Measurements from ENCODE around the gene APEH. TPM values are rescaled to one million over a fixed set of nuclear protein-coding genes. Genes with fewer than 3 reads are reported as not detected.

APEH gene
- total RNA-seq, 6 donors from 2014 or later: 54.7 to 104 (median 92.8) TPM

DNA sequence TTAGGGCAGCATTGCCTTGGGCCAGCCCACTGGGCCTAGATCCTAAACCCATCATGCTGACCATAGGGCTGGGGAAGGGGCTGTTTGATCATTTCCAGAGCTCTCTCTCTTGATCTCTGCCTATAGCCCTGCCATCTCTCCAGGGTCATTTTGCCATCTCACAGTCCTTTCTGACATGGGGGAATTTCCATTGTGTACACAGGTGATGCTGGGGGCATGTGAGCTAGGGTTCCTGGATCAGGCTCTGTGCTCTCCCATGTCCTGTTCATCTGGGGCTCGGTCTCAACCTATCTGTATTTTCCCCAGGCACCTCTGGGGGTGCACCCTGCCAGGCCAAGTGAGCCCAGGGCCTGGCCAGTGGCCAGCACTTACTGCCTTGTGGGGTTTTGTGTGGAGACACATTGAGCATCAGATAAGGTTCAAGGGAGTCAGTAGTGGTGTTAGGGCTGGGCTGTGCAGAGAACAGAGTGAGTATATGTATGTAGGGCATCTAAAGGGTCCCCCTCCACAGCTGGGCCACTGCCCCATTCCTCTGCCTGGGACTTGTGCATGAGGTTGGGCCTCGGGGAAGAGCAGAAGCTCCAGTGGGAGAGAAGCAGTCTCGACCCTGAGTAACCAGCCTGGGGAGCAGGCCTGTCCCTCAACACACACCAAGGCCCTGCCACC, 25.7 kb upstream of the APEH start:
- Histone ChIP-seq H3K36me3 (no peaks in the 10 kb centered on the region), H3K4me1 (peaks cover 0 to 6% (median 0%) of the 10 kb centered on the region in 4 donors), H3K27me3 (no peaks in the 10 kb centered on the region), H3K4me3 (no peak overlapping the region), H3K9me3 (no peaks in the 10 kb centered on the region), H3K27ac (no peak overlapping the region)
- DNase-seq (no peak), ATAC-seq (ENCODE audit: low FRiP score in 2 of 2) (no peak)
- TF ChIP-seq EP300 (IDR thresholded peaks at IDR 0.05): no peak
- WGBS, 2 donors: 75 to 79% methylated on average over 3 of the region's 3 CpGs

DNA sequence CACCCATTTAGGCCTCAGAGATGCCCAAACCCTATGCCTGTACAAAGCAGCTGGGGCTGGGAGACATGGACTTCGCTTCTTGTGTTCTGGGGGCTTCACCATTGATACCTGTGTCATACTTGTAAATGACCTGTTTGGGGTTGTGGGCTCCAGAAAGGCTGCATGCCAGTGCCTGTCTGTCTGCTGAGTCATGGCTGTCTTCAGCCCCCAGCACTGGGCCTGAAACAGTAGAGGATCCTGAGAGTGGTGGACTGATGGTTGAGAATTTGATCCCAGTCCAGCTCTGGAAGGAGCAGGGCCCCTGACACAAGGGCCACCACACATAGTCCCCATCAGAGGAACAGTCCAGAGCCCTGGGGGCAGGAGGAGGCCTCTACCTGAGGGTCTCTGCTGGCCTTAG, 24.6 kb upstream of the APEH start:
- H3K27me3 ChIP-seq: no peaks in the 10 kb centered on the region
- no peak overlapping the region for H3K4me3 ChIP-seq
- DNase-seq (no peak), ATAC-seq (ENCODE audit: low FRiP score in 2 of 2) (no peak)
- no peak overlapping the region for H3K27ac ChIP-seq
- TF ChIP-seq POLR2AphosphoS5 (IDR thresholded peaks at IDR 0.05) (no peak), POLR2A (IDR thresholded peaks at IDR 0.05) (no peak), EP300 (IDR thresholded peaks at IDR 0.05) (no peak)
- TF ChIP-seq, protein P1, sequence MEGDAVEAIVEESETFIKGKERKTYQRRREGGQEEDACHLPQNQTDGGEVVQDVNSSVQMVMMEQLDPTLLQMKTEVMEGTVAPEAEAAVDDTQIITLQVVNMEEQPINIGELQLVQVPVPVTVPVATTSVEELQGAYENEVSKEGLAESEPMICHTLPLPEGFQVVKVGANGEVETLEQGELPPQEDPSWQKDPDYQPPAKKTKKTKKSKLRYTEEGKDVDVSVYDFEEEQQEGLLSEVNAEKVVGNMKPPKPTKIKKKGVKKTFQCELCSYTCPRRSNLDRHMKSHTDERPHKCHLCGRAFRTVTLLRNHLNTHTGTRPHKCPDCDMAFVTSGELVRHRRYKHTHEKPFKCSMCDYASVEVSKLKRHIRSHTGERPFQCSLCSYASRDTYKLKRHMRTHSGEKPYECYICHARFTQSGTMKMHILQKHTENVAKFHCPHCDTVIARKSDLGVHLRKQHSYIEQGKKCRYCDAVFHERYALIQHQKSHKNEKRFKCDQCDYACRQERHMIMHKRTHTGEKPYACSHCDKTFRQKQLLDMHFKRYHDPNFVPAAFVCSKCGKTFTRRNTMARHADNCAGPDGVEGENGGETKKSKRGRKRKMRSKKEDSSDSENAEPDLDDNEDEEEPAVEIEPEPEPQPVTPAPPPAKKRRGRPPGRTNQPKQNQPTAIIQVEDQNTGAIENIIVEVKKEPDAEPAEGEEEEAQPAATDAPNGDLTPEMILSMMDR (IDR thresholded peaks at IDR 0.05): no peak
- H3K4me1 ChIP-seq: peaks cover 0 to 6% (median 0%) of the 10 kb centered on the region in 4 donors
- H3K36me3 ChIP-seq: no peaks in the 10 kb centered on the region
- WGBS, 2 donors: 88% methylated on average over 1 of the region's 1 CpG; no CpG with 5 or more reads in 1 of the 2 donors
- H3K9me3 ChIP-seq: no peaks in the 10 kb centered on the region

DNA sequence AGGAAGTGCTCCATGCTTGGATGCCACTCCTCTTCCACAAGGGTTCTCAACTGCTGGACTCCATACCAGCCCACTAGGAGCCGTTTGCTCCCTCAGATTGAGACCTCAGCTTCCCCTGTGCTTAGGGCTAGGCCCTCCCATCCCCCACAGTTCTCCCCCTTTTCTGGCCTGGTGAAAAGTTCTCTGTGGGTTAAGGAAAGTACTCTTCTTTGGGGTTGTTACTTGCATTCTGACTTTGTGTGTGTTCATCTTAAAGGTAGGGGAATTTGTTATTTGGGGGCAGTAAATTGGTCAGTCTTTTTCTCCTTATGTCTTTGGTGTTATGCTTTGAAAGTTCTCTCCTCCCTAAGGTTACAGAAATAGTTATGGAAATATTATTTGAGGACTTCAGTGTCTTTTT, 24.0 kb upstream of the APEH start:
- 47 to 63% methylated on average over 1 of the region's 1 CpG for whole genome bisulfite sequencing, 2 donors
- Histone ChIP-seq H3K27ac (no peak overlapping the region), H3K4me3 (no peak overlapping the region), H3K27me3 (no peaks in the 10 kb centered on the region), H3K36me3 (no peaks in the 10 kb centered on the region), H3K4me1 (peaks cover 0 to 6% (median 0%) of the 10 kb centered on the region in 4 donors), H3K9me3 (no peaks in the 10 kb centered on the region)
- no peak for ATAC-seq (ENCODE audit: low FRiP score in 2 of 2)
- no peak for DNase-seq
- TF ChIP-seq EP300 (IDR thresholded peaks at IDR 0.05): no peak
- TF ChIP-seq, protein P1 (IDR thresholded peaks at IDR 0.05): no peak

DNA sequence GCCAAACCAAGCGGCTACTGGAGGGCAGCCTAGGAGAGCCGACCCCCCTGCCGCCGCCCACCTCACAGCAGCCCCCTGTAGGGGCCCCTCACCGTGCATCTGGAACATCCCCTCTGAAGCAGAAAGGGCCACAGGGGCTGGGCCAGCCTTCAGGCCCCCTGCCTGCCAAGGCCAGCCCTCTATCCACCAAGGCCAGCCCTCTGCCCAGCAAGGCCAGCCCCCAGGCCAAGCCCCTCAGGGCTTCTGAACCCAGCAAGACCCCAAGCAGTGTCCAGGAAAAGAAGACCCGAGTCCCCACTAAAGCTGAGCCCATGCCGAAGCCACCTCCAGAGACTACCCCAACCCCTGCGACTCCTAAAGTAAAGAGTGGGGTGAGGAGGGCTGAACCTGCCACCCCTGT, 23.5 kb upstream of the APEH start:
- Histone ChIP-seq H3K4me1 (peaks cover 0 to 6% (median 0%) of the 10 kb centered on the region in 4 donors), H3K27me3 (no peaks in the 10 kb centered on the region), H3K36me3 (no peaks in the 10 kb centered on the region), H3K9me3 (no peaks in the 10 kb centered on the region), H3K4me3 (no peak overlapping the region), H3K27ac (no peak overlapping the region)
- 73 to 81% methylated on average over 5 to 8 of the region's 8 CpGs for WGBS, 2 donors
- ATAC-seq (ENCODE audit: low FRiP score in 2 of 2) (no peak), DNase-seq (no peak)
- TF ChIP-seq EP300 (IDR thresholded peaks at IDR 0.05): no peak

DNA sequence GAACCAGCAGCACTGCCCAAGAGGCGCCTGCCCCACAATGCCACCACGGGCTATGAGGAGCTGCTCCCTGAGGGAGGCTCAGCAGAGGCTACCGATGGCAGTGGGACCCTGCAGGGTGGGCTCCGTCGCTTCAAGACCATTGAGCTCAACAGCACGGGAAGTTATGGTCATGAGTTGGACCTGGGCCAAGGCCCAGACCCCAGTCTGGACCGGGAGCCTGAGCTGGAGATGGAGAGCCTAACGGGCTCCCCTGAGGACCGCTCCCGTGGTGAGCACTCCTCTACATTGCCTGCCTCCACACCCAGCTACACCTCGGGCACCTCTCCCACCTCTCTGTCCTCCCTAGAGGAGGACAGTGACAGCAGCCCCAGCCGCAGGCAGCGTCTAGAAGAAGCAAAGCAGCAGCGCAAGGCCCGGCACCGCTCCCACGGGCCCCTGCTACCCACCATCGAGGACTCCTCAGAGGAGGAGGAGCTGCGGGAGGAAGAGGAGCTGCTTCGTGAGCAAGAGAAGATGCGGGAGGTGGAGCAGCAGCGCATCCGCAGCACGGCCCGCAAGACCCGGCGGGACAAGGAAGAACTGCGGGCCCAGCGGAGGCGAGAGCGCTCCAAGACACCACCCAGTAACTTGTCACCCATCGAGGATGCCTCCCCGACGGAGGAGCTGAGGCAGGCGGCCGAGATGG, 21.8 kb upstream of the APEH start:
- peak in 1 of 2 donors; percentile 76 for DNase-seq
- 91 to 92% methylated on average over 26 to 35 of the region's 36 CpGs for WGBS, 2 donors
- TF ChIP-seq EP300 (IDR thresholded peaks at IDR 0.05): no peak
- TF ChIP-seq POLR2A (IDR thresholded peaks at IDR 0.05): no peak
- no peak for TF ChIP-seq POLR2AphosphoS5 (IDR thresholded peaks at IDR 0.05)
- TF ChIP-seq, protein P1 (IDR thresholded peaks at IDR 0.05): no peak
- H3K27me3 ChIP-seq: no peaks in the 10 kb centered on the region
- H3K27ac ChIP-seq: no peak overlapping the region
- ATAC-seq (ENCODE audit: low FRiP score in 2 of 2): no peak
- no peak overlapping the region for H3K4me3 ChIP-seq
- H3K36me3 ChIP-seq: no peaks in the 10 kb centered on the region
- no peaks in the 10 kb centered on the region for H3K9me3 ChIP-seq
- peaks cover 0 to 6% (median 0%) of the 10 kb centered on the region in 4 donors for H3K4me1 ChIP-seq

Measured in upper lobe of left lung (tissue), 6 donors.